Measurements from ENCODE around the gene CLNS1A. TPM values are rescaled to one million over a fixed set of nuclear protein-coding genes. Genes with fewer than 3 reads are reported as not detected.
"Not testable (repeated sequence)": the region's sequence is repeated elsewhere in the genome, so short reads cannot be mapped to it uniquely, and the experiment has no call there.

CLNS1A gene
- total and polyA plus RNA-seq, 7 donors, result 45.5 to 157 (median 90.3) TPM

DNA sequence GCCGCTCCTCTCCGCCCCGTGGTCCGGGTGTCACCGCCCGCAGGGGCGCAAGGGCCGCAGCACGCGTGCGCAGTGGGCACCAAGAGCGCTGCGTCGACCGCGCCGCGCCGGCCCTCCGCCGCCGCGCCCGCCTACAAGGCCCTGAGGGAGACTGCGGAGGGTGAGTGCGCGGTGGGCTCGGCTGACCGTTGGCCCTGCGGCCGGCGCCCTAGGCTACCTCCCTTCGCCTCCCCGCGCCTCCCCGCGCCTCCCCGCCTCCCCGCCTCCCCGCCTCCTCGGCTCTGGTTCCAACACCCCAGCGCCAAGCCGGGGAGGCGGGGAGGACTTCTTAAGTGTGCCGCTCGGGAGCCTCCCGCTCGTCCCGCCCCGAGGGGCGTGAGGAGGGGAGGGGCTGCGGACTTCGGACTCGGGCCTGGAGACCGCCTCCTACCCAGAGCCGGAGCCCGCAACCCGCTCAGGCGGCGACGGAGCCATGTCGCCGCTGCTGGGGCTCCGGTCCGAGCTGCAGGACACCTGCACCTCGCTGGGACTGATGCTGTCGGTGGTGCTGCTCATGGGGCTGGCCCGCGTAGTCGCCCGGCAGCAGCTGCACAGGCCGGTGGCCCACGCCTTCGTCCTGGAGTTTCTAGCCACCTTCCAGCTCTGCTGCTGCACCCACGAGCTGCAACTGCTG lies 47.9 kb downstream of the CLNS1A start, which contains the start of gene AQP11:
Gene AQP11, plus strand, starts transcription at position 433 of the 673 bp plus-strand sequence. Its CDS starts 40 bp downstream, at position 473.
- intact Hi-C loops (cut with DNase I), result no loop called here
- TF ChIP-seq EP300 (IDR thresholded peaks at IDR 0.05) (no peak), CTCF (IDR thresholded peaks at IDR 0.05) (no peak), POLR2A (IDR thresholded peaks at IDR 0.05) (peak in 1 of 2 donors; percentile 12), POLR2AphosphoS5 (IDR thresholded peaks at IDR 0.05) (peak in 2 of 4 donors; percentile 23 to 30)
- peaks cover 0 to 25% (median 11%) of the 10 kb centered on the region in 4 donors for H3K4me1 ChIP-seq
- H3K27ac ChIP-seq, result peak within 1 kb of the TSS; percentile 80 to 84 (median 83)
- WGBS, 2 donors, result 0 to 1% methylated on average over 75 of the region's 75 CpGs
- no peaks in the 10 kb centered on the region for H3K27me3 ChIP-seq
- peak within 1 kb of the TSS; percentile 56 to 78 (median 68) for H3K4me3 ChIP-seq
- H3K9me3 ChIP-seq, result no peaks in the 10 kb centered on the region
- no peaks in the 10 kb centered on the region for H3K36me3 ChIP-seq
- peak; percentile 90 for DNase-seq

- no peak for DNase-seq
- intact Hi-C loops (cut with DNase I), result no loop called here
- TF ChIP-seq POLR2AphosphoS5 (IDR thresholded peaks at IDR 0.05), result no peak
- no peak for TF ChIP-seq EP300 (IDR thresholded peaks at IDR 0.05)
- TF ChIP-seq POLR2A (IDR thresholded peaks at IDR 0.05), result no peak
- no peak for TF ChIP-seq CTCF (IDR thresholded peaks at IDR 0.05)
These were observed 48.4 kb downstream of the CLNS1A start for GRCh38 chr11:77589181-77589520.

GRCh38 chr11:77580712-77581337 lies 56.8 kb downstream of the CLNS1A start:
- Histone ChIP-seq H3K4me1 (no peaks in the 10 kb centered on the region), H3K4me3 (no peak overlapping the region), H3K27me3 (no peaks in the 10 kb centered on the region), H3K9me3 (no peaks in the 10 kb centered on the region), H3K27ac (no peak overlapping the region), H3K36me3 (no peaks in the 10 kb centered on the region)
- TF ChIP-seq POLR2AphosphoS5 (IDR thresholded peaks at IDR 0.05) (no peak), EP300 (IDR thresholded peaks at IDR 0.05) (no peak), CTCF (IDR thresholded peaks at IDR 0.05) (no peak), POLR2A (IDR thresholded peaks at IDR 0.05) (no peak)
- no peak for DNase-seq
- intact Hi-C loops (cut with DNase I), result no loop called here
- WGBS, 2 donors, result 88 to 89% methylated on average over 5 of the region's 5 CpGs

More at GRCh38 chr11:77589181-77589520, 48.4 kb downstream of the CLNS1A start:
- peak overlapping the region; percentile 56 to 78 (median 68) for H3K4me3 ChIP-seq
- no peaks in the 10 kb centered on the region for H3K9me3 ChIP-seq
- no peaks in the 10 kb centered on the region for H3K36me3 ChIP-seq
- H3K4me1 ChIP-seq, result peaks cover 0 to 25% (median 11%) of the 10 kb centered on the region in 4 donors
- H3K27me3 ChIP-seq, result no peaks in the 10 kb centered on the region
- 1 to 2% methylated on average over 19 of the region's 19 CpGs for WGBS, 2 donors
- H3K27ac ChIP-seq, result peak overlapping the region; percentile 80 to 84 (median 83)

GRCh38 chr11:77575428-77575827 lies 62.2 kb downstream of the CLNS1A start:
- H3K9me3 ChIP-seq; H3K4me1 ChIP-seq; H3K36me3 ChIP-seq; intact Hi-C loops (cut with DNase I); H3K27me3 ChIP-seq; H3K4me3 ChIP-seq; DNase-seq; H3K27ac ChIP-seq: not testable (repeated sequence)
- whole genome bisulfite sequencing, 2 donors, result 10 to 51% methylated on average over 1 of the region's 1 CpG

- H3K27me3 ChIP-seq; H3K27ac ChIP-seq; DNase-seq; H3K36me3 ChIP-seq; H3K4me1 ChIP-seq; H3K9me3 ChIP-seq; intact Hi-C loops (cut with DNase I); H3K4me3 ChIP-seq: not testable (repeated sequence)
- WGBS, 2 donors, result 5 to 29% methylated on average over 1 of the region's 1 CpG
These were observed 66.7 kb downstream of the CLNS1A start for GRCh38 chr11:77570896-77571295.

Measured in sigmoid colon (tissue), 7 donors.